ENCODE results near the gene DCLK2.

DNA sequence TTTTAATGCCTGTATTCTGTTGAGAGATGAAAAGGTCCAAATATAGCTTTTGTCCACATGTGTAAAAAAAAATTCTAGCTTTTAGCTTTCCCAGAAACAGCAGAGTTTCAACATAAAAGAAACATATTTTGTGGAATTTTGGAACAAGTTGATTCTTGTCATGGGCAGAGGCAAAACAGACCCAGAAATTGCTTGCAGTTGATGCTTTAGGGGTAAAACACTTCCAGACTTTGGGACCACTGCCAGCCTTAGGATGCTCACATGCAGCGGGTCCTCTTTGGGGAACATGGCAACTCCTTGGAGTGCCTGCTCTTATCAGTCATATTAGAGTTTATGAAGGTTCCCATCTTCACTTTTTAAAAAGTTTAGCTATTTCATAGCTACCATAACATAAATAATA is 30.4 kb downstream of the DCLK2 start:
- TF ChIP-seq, protein P1, sequence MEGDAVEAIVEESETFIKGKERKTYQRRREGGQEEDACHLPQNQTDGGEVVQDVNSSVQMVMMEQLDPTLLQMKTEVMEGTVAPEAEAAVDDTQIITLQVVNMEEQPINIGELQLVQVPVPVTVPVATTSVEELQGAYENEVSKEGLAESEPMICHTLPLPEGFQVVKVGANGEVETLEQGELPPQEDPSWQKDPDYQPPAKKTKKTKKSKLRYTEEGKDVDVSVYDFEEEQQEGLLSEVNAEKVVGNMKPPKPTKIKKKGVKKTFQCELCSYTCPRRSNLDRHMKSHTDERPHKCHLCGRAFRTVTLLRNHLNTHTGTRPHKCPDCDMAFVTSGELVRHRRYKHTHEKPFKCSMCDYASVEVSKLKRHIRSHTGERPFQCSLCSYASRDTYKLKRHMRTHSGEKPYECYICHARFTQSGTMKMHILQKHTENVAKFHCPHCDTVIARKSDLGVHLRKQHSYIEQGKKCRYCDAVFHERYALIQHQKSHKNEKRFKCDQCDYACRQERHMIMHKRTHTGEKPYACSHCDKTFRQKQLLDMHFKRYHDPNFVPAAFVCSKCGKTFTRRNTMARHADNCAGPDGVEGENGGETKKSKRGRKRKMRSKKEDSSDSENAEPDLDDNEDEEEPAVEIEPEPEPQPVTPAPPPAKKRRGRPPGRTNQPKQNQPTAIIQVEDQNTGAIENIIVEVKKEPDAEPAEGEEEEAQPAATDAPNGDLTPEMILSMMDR (IDR thresholded peaks at IDR 0.05): no peak
- TF ChIP-seq EZH2 (IDR thresholded peaks at IDR 0.05; ENCODE audit: borderline replicate concordance, insufficient read depth, low read depth, low read length, poor library complexity, severe bottlenecking): no peak
